Right renal cortex interstitium (tissue), 3 donors: ENCODE measurements around the gene GPR63. TPM values are rescaled to one million over a fixed set of nuclear protein-coding genes. Genes with fewer than 3 reads are reported as not detected.
"Not testable (repeated sequence)": the region's sequence is repeated elsewhere in the genome, so short reads cannot be mapped to it uniquely, and the experiment has no call there.

Experiments used
- DNase-seq, 3 donors: peaks; one replicate each; pipeline ENCODE4 v3.0.0-alpha.2; 2013; ENCODE audit warnings: low read depth in 3 of 3, low spot score in 2 of 3
- polyA plus RNA-seq, 3 donors: library from polyadenylated mRNA; unstranded; fragments of 120-200 nt; gene quantifications; one replicate each; pipeline ENCODE4 v1.2.1, GENCODE V29; 2013; ENCODE audit not compliant: insufficient read length in 3 of 3

The GPR63 gene, protein sequence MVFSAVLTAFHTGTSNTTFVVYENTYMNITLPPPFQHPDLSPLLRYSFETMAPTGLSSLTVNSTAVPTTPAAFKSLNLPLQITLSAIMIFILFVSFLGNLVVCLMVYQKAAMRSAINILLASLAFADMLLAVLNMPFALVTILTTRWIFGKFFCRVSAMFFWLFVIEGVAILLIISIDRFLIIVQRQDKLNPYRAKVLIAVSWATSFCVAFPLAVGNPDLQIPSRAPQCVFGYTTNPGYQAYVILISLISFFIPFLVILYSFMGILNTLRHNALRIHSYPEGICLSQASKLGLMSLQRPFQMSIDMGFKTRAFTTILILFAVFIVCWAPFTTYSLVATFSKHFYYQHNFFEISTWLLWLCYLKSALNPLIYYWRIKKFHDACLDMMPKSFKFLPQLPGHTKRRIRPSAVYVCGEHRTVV
- 1 to 10 TPM; 2.8 to 3.3 (median 3.0) TPM for polyA plus RNA-seq

DNA sequence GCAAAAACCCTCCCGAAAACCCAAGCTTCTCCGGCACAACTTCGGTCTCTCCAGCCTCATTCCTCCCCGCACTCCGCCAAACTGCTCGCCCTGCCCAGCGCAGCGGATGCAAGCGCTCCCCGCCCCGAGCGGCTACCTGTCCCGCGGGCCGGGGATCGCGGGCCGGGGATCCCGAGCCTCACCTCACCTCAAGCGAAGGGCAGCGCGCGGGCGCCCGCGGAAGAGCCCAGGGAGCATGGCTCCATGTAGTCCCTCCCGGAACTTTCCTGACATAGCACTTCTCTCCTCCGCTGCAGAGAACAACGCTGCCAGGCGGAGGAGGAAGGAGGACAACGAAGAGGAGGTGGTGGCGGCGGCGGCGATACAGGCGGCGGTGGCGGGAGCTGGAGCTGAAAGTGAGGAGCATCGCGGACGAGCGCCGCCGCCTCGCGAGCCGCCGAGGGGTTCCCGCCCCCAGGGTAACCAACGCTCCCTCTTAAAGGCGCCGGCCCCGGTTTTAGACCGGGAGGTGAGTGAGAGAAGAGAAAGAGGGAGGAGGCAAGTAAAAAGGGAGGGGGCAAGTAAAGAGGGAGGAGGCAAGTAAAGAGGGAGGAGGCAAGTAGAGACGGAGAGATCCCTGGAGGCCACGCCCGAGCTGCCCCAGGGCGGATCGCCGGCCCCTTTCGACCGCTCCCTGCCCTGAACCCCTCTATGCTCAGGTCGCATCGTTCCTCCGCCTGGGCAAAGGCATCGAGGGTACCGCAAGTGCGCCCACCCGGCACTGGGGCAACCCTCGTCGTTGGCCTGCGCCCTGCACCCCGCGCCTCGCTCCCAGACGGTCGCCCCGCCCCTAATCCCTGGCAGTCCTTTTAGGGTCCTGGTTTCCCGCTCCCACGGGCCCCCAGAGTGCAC lies at the start of gene GPR63:
Gene GPR63, minus strand, starts transcription at position 397 of the 891 bp plus-strand sequence. CDS start 37,746 bp downstream, outside the sequence.
- peak; percentile 18 to 47 (median 34) for DNase-seq

DNA sequence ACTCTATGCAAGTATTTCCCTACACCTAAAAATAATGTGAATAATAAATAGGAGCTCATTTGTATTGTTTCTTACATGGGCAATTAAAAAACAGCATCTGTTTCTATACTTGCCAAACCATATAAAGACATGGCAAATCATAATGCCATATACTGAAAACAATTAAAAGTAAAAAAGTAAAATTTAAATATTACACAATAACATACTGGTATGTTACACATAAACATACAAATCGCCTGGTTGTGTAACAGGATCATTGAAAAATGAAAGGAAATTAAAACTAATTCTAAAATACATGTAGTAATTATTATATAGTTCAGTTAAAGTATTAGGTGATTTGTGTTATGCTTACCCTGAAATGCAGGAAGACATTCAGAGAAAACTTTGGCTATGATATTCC lies 49.2 kb upstream of the GPR63 start:
- DNase-seq: no peak

DNA sequence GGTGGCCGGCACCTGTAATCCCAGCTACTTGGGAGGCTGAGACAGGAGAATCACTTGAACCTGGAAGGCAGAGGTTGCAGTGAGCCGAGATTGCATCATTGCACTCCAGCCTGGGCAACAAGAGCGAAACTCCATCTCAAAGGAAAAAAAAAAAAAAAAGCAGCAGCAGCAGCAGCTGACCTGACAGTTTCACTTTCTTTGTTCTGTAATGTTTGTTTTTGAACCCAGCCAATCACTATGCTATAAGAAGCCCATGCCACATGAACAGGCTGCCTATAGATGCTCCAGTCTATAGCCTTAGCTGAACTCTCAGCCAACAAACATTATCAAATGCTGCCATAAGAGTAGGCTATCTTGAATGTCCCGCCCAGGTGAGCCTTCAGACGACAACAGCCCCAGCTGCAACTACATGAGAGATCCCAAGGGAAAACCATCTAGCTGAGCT lies 47.9 kb upstream of the GPR63 start:
- DNase-seq: not testable (repeated sequence)

DNA sequence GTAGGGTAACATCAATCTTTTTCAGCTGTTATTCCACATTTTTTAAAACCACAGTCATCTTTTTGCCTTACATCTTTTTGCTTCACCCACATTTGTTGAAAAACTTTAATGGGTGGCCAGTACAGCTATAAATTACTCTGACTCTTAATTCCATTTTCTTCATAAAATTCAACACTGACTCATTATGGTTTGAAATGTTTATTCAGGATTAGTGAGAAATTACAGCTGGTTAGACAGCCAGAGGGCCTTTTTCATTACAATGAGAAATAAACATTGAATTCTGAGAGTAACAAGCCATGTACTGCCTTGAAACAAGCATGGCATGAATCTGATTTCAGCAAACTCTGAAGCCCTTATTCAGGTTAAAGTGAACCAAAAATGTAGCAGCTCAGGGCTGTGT lies 40.9 kb upstream of the GPR63 start:
- no peak for DNase-seq

DNA sequence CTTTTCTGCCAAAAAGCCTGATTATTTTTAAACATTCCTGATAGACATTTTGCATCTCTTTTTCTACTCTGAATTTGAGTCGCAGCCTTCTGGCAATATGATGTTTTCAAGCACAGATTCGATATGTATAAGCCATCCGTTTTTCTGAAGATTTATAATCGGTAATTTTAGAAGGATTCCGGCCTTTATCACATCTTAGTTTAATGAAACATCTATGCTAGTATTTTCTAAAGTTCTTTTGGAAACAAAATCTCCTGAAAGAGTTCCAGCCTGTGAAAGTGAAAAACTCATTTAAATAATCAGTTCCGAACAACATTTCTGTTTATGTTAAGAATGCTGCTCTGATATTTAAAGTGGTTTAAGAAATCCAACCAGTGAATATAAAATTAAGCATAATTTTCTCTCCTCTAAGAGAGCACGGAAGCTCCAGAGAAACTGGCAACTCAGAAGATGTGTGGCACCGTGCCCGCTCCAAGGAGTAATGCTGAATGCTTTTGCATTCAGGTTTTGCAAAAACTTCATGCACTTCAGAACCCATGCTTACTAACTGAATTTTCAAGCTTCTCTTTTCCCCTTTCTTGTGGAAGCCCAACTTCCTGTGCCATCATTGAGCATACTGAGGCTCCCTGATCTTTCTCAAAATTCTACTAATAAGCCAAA lies 39.7 kb upstream of the GPR63 start:
- no peak for DNase-seq

DNA sequence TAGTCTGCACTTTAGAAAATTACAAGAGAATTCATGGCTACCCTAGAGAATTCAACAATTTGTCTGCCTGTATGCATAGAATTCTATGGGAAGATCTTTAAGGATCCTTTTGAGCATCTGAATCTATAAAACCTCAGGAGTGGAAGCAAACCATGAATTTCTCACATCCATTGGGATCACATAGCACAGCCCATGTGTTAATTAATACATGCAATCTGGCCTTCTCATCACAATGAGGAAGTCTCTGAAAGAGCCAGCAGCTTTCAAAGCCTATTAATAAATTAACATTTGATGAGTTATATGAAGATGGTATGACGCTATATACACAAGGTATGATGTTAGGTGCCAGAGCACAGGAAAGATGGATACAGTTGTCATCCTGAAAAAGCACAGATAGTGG lies 35.7 kb upstream of the GPR63 start:
- no peak for DNase-seq

DNA sequence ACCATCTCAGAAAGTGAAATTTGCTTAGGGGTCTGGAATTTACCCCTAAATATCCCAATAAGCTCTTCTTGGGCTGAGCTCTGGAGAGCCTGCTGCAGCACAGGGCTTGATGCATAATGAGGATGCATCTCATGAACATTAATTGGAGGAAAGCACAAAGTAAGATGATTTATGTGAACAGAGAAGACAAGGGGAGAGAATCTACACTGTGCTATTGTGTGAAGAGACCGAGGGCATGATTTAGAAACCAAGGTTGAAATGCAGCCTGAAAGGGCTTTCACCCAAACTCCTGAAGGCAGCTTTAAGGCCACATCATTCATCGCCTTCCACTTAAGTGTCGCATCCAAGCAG lies 27.8 kb upstream of the GPR63 start:
- DNase-seq: no peak

DNA sequence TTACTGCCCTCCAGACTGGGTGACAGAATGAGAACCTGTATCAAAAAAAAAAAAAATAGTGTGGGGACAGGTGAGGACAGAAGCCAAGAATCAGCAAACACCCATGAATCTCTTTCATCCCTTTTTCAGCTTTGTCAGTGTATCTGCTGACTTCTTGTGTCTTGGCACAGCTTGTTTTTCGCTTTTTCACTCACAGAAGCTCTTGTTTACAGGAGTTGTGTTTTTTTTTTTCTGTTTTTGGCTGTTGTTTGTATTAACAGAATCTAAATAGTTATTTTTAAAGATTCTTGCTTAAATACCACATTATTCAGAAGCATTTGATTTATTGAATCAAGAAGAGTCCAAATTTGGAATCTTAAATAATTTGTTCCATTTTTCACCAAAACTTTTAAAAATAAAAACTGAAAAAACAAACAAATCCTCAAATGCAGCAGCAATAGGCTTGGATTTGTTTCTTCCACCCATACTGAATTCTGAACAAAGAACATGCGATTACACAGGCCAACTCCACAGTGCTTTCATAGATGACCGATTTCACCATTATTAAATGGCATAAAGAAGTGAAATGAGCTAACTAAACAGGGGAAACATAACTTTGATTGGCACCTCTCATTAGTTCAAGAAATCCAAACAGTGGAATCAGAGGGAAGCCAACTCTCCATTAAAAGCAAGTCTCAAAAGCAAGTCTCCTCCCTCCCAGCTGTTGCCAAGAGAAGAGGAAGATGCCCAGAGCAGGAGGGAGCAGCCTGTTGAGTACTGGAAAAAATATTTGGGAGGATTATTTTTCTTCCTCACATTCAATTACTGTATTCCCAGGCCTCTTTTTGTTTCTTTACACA lies 27.2 kb upstream of the GPR63 start:
- DNase-seq: peak in 1 of 3 donors; percentile 2

DNA sequence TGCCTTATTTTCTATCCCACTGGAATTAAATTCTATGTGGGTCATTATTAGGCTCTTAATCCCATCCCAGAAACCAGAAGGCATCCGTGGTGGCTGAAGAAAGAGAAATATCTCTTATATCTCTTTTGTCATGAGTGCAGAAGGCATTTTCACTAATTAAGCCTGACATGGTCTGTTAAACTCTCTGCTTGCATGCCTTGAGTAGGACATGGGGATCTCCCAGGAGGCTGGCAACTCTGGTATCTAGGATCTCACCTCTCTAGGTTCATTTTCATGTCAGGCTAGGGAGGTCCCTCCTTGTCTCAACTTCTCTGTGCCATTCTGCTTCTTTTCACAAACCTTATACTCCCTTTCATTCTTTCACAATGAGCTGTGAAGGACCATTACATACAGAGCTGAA lies 25.3 kb upstream of the GPR63 start:
- no peak for DNase-seq

DNA sequence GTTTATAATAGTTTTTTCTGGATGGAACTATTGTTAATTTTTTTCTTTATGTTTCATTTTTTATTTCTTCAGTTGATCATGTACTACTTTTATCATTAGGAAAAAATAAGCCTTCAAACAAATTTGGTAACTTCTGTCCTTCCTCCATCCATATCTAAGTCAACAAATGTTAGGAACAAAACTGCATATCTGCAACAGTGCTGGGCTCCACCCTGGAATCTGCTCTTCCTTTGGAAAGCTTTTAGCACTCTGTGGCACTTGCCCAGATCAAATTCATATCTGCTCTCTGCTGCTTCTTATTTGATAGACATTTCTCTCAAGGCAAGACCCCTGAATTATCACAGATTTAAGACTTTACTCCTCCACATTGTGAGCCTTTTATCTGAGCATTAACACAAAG lies 24.3 kb upstream of the GPR63 start:
- no peak for DNase-seq

DNA sequence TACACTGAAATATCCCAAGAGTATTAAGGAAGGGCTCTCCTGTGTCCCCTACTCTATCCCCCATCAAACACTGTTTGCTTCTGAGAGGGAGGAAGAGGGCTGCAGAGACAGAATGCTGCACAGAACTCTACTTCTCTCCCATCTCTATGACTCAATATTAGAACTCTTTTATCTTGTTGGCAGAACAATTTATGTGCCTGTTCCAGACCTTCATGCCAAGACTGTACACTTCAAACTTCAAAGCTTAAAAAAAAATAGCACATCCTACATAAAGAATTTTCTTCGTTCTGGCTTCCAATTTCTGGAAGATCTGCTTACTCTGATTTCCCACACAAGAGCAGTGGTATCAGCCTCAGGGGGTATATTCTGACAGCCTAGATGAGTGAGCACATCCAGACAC lies 19.6 kb upstream of the GPR63 start:
- no peak for DNase-seq

DNA sequence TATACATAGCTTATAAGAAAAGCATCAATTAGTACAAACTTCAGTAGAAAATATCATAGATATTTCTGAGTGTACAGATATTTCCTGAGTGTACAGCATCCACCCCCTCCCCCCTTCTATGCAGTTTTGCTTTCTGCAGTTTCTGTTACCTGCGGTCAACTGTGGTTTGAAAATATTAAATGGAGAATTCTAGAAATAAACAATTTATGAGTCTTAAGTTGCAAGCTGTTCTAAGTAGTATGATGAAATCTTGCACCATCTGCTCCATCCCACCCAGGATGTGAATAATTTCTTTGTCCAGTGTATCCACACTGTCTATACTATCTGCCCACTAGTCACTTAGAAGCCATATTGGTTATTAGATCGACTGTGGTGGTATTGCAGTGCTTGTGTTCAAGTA lies 15.8 kb upstream of the GPR63 start:
- DNase-seq: no peak

DNA sequence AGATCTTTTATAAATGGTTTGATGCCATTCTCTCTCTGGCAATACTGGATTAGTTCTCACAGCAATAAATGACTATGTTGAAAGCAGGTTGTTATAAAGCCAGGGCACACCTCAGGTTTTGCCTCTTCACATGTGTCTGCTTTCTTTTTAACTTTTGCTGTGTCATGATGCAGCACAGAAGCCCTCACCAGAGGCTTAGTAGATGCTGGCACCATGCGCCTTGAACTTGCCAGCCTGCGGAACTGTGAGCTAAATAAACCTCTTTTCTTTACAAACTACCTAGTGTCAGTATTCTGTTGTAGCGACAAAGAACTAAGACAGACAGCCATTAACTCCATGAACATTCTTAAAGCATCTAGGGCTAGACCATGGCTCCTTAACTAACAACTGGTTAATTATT lies 15.3 kb upstream of the GPR63 start:
- no peak for DNase-seq

DNA sequence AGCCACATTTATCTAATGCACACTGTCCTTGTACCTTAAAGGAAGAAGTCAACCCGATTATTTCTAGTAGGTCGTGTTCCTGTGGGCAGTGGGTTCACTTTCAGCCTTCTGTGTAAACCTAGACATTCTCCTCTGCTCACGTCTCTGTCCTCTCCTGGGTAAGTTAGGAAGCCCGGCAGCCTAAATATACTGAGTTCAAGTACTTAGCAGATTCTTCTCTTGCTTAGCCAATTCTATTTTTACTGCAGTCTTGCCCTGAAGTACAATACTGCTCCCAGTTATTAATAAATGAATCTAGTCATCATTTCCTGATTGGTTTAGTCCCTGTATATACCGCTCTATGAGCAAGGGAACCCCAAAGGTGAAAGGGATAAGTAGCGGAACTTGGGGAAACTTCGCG lies 14.6 kb upstream of the GPR63 start:
- no peak for DNase-seq

DNA sequence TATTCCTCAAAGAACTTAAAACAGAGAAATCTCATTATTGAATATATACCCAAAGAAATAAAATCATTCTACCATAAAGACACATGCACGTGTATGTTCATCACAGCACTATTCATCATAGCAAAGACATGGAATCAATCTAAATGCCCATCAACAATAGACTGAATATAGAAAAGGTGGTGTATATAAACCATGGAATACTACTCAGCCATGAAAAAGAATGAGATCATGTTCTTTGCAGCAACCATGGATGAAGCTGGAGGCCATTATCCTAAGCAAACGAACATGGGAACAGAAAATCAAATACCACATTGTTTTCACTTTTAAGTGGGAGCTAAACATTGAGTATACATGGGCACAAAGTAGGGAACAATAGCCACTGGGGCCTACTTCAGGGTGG lies 12.3 kb upstream of the GPR63 start:
- no peak for DNase-seq

DNA sequence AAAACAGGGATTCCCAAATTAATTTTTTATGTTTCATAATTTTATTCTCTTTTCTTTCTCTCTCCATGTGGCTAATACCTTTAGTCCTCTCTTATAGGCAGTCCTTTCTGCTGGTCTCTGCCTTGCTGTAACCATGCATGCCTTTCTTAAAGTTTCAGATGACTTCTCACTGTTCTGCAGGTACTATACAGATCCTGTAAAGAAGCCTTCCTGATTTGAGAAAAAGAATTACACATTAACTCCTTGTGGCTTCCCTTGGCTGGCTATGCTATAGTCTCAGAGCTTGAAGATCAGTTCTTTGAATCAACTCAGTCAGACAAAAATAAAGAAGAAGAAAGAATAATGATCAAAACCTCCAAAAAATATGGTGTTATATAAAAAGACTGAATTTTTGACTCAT lies 7.3 kb upstream of the GPR63 start:
- DNase-seq: no peak

DNA sequence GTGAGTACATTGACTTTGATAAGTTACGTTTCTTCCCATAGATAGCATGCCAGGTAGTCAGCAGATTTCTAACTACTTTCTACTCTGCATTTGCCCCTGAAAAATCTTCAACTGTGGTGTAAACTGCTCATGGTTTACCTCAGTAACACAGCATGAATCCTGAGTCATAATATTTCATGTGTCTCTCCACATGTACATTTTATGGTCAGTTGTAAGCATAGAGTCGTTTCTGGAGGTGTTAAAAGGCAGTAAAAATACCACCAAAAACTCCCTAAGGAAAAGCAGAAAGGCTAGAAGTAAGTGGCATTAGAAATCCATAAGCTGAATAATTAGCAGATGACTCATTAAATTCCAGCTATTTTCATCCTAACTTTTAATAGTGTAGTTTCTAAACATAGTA lies 4.1 kb upstream of the GPR63 start:
- DNase-seq: no peak

DNA sequence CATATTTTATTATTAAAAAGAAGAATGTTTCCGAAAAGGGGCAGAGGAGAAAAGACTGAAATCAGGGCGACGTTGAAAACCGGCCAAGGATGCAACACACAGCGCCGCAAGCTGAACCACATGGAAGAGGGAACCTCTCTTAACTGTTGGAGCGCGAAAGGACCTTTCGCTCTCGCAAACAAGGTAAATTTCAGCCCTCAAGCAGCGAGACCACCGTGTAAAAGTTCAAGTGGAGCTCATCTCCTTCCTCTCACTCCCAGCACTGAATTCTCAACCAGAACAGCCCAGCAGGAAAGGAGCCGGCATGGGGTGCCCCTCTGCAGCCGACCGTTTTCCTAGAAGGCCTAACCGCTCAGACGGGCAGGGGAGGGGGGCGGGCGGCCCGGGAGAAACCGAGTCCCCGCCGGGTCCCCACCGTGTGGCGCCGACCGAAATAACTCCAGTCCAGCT lies 621 bp downstream of the GPR63 start:
- peak; percentile 23 to 38 (median 29) for DNase-seq

DNA sequence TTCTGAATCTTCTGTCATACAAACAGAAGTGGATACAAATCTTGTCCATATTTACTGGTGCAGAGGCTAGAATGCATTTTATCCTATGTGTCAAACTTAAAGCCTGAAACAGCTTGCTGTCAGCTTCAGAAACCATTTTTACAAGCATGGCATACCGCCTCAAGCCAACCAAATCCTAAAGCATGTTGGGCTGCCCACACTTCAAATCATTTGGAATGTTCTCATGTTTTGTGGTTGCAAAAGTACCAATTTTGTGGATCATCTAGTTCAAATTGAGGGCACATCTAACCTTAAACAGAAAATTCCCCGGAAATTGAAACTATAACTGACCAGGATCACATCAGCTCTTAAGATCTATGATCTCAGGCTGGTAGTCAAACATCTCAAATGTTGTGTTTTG lies 3.2 kb downstream of the GPR63 start:
- no peak for DNase-seq

DNA sequence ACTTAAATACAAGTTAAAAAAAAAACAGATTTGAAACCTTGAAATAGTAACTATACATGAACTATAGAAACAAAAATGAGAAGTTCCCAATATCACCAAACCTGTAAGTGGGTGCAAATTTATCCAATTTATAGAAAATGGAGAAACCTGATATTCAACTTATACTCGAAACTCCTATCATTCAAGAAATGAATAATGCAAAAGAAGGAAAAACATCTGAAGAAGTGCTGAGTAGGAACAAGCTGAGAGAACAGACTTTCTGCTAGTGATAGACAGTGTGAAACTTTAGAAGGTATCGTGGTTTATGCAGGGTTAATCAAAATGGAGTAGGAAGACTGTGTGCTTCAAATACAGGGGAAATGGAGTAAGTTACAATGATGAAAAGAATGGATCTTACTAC lies 4.5 kb downstream of the GPR63 start:
- no peak for DNase-seq
